Esophagus muscularis mucosa (tissue), 4 donors: ENCODE measurements around the gene ADAMTS13. TPM values are rescaled to one million over a fixed set of nuclear protein-coding genes. Genes with fewer than 3 reads are reported as not detected.

Experiments used
- DNase-seq: peaks from one replicate; pipeline ENCODE4 v3.0.0-alpha.2; 2017; ENCODE audit errors: extremely low spot score
- H3K27ac ChIP-seq, 4 donors: fragments of 200-600 bp; sonication (generic); replicated peaks in 1 of 4; 1 replicate in 3 of 4; 2 replicates in 1 of 4; pipeline ENCODE4 v1.5.1; 2016 to 2019; ENCODE audit warnings: mild to moderate bottlenecking in 1 of 4
- H3K27me3 ChIP-seq, 4 donors: fragments of 200-600 bp; sonication (generic); one replicate each; pipeline versions ENCODE4 v1.5.1 to v1.6.0; 2016 to 2019
- H3K36me3 ChIP-seq, 4 donors: fragments of 200-600 bp; sonication (generic); one replicate each; pipeline ENCODE4 v1.5.1; 2016 to 2019
- H3K4me1 ChIP-seq, 4 donors: fragments of 200-600 bp; sonication (generic); one replicate each; pipeline ENCODE4 v1.5.1; 2016 to 2019
- H3K4me3 ChIP-seq, 4 donors: fragments of 200-600 bp; sonication (generic); 1 replicate in 2 of 4; 2 replicates in 2 of 4; pipeline ENCODE4 v1.5.1; 2016 to 2019; ENCODE audit warnings: mild to moderate bottlenecking in 4 of 4, moderate library complexity in 1 of 4
- H3K9me3 ChIP-seq, 4 donors: fragments of 200-600 bp; sonication (generic); 1 replicate in 3 of 4; 2 replicates in 1 of 4; pipeline ENCODE4 v1.5.1; 2016 to 2019
- EP300 ChIP-seq: sonication (generic); formaldehyde crosslinking; IDR thresholded peaks from one replicate; pipeline ENCODE4 v1.6.1; 2017; ENCODE audit warnings: antibody characterized with exemption
- POLR2A ChIP-seq: fragments of 450-650 bp; IDR thresholded peaks from one replicate; pipeline ENCODE4 v1.6.1; 2017; ENCODE audit warnings: antibody characterized with exemption, moderate library complexity, mild to moderate bottlenecking, low read depth
- POLR2AphosphoS5 ChIP-seq, 2 donors: sonication (generic); formaldehyde crosslinking; IDR thresholded peaks; one replicate each; pipeline ENCODE4 v1.6.1; 2017; ENCODE audit warnings: antibody characterized with exemption in 2 of 2
- WGBS: methylation state at CpG from one replicate; pipeline ENCODE4 v1.1.5; 2018; 5-methylcytosine and 5-hydroxymethylcytosine counted together
- intact Hi-C: fragments of 100-400 bp; cut with DNase I; formaldehyde crosslinking; loops from one replicate; pipeline ENCODE4 v1.15.1; 2023
- total RNA-seq, 4 donors: library from RNA; depleted of rRNA; stranded (reverse); fragments of >200 nt; gene quantifications; one replicate each; pipeline versions ENCODE4 v1.1.0 to v1.2.1, GENCODE V29; 2016
- TF ChIP-seq, protein P1 (sequence below), 3 experiments: fragments of 200-600 bp in 2 of 3; fragments of 450-650 bp in 1 of 3; sonication (generic) in 2 of 3; IDR thresholded peaks; one replicate each; pipeline ENCODE4 v1.5.1; 2017 to 2019; ENCODE audit warnings: antibody characterized with exemption in 3 of 3, mild to moderate bottlenecking in 2 of 3, moderate library complexity in 1 of 3

Gene ADAMTS13
- total RNA-seq, 4 donors from 2014 or later: 1.3 to 1.7 (median 1.4) TPM

DNA sequence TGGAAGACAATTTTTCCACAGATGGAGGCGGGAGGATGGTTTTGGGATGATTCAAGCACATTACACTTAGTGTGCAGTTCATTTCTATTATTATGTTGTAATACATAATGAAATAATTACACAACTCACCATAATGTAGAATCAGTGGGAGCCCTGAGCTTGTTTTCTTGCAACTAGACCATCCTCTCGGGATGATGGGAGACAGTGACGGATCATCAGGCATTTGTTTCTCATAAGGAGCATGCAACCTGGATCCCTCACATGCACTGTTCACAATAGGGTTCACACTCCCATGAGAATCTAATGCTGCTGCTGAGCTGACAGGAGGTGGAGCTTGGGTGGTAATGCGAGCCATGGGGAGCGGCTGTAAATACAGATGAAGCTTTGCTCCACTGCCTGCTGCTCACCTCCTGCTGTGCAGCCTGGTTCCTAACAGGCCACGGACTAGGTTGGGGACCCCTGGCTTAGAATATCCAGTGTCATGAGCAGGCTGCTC is 44.4 kb upstream of the ADAMTS13 start:
- no peak for DNase-seq
- TF ChIP-seq EP300 (no peak), POLR2A (no peak), POLR2AphosphoS5 (IDR thresholded peaks at IDR 0.05) (no peak)
- TF ChIP-seq, protein P1, sequence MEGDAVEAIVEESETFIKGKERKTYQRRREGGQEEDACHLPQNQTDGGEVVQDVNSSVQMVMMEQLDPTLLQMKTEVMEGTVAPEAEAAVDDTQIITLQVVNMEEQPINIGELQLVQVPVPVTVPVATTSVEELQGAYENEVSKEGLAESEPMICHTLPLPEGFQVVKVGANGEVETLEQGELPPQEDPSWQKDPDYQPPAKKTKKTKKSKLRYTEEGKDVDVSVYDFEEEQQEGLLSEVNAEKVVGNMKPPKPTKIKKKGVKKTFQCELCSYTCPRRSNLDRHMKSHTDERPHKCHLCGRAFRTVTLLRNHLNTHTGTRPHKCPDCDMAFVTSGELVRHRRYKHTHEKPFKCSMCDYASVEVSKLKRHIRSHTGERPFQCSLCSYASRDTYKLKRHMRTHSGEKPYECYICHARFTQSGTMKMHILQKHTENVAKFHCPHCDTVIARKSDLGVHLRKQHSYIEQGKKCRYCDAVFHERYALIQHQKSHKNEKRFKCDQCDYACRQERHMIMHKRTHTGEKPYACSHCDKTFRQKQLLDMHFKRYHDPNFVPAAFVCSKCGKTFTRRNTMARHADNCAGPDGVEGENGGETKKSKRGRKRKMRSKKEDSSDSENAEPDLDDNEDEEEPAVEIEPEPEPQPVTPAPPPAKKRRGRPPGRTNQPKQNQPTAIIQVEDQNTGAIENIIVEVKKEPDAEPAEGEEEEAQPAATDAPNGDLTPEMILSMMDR (IDR thresholded peaks at IDR 0.05): no peak
- Histone ChIP-seq H3K27ac (no peak overlapping the region), H3K4me3 (no peak overlapping the region), H3K27me3 (no peaks in the 10 kb centered on the region), H3K9me3 (no peaks in the 10 kb centered on the region), H3K4me1 (peaks cover 24 to 33% (median 31%) of the 10 kb centered on the region in 4 donors), H3K36me3 (peaks cover 0 to 8% (median 7%) of the 10 kb centered on the region in 4 donors)
- intact Hi-C loops: no loop called here
- 90% methylated on average over 4 of the region's 6 CpGs for WGBS

GRCh38 chr9:133378408-133378962 is 43.7 kb upstream of the ADAMTS13 start:
- no peak for TF ChIP-seq POLR2A
- TF ChIP-seq, protein P1 (IDR thresholded peaks at IDR 0.05): no peak
- no peak for TF ChIP-seq POLR2AphosphoS5 (IDR thresholded peaks at IDR 0.05)
- no peak for TF ChIP-seq EP300

GRCh38 chr9:133379153-133380086 is 42.7 kb upstream of the ADAMTS13 start:
- WGBS: 91% methylated on average over 11 of the region's 14 CpGs
- H3K27ac ChIP-seq: no peak overlapping the region
- H3K27me3 ChIP-seq: no peaks in the 10 kb centered on the region
- no peak overlapping the region for H3K4me3 ChIP-seq
- no peak for DNase-seq
- intact Hi-C loops: no loop called here
- H3K36me3 ChIP-seq: no peaks in the 10 kb centered on the region
- peaks cover 11 to 16% (median 15%) of the 10 kb centered on the region in 4 donors for H3K4me1 ChIP-seq
- no peaks in the 10 kb centered on the region for H3K9me3 ChIP-seq
- no peak for TF ChIP-seq EP300
- no peak for TF ChIP-seq POLR2AphosphoS5 (IDR thresholded peaks at IDR 0.05)
- no peak for TF ChIP-seq POLR2A
- TF ChIP-seq, protein P1 (IDR thresholded peaks at IDR 0.05): no peak

More at GRCh38 chr9:133378408-133378962, 43.7 kb upstream of the ADAMTS13 start:
- Histone ChIP-seq H3K27me3 (no peaks in the 10 kb centered on the region), H3K4me3 (no peak overlapping the region), H3K27ac (no peak overlapping the region), H3K9me3 (no peaks in the 10 kb centered on the region), H3K4me1 (peaks cover 18 to 26% (median 24%) of the 10 kb centered on the region in 4 donors), H3K36me3 (peaks cover 0 to under 1% (median under 1%) of the 10 kb centered on the region in 4 donors)
- DNase-seq: no peak
- intact Hi-C loops: no loop called here
- WGBS: 90% methylated on average over 1 of the region's 1 CpG

GRCh38 chr9:133380734-133381133 is 41.4 kb upstream of the ADAMTS13 start:
- WGBS: 76% methylated on average over 4 of the region's 4 CpGs
- Histone ChIP-seq H3K4me1 (peaks cover 7 to 8% (median 7%) of the 10 kb centered on the region in 4 donors), H3K27me3 (no peaks in the 10 kb centered on the region), H3K36me3 (no peaks in the 10 kb centered on the region), H3K9me3 (no peaks in the 10 kb centered on the region), H3K27ac (no peak overlapping the region), H3K4me3 (no peak overlapping the region)
- no peak for DNase-seq
- intact Hi-C loops: no loop called here
- TF ChIP-seq POLR2A (no peak), POLR2AphosphoS5 (IDR thresholded peaks at IDR 0.05) (no peak), EP300 (no peak)
- TF ChIP-seq, protein P1 (IDR thresholded peaks at IDR 0.05): no peak
